Measurements from ENCODE around the gene CNKSR3.

Gene CNKSR3

GRCh38 chr6:154502553-154502952 lies 7.9 kb downstream of the CNKSR3 start:
- no peak for DNase-seq (ENCODE audit: low spot score)

GRCh38 chr6:154501578-154501868 lies 9.0 kb downstream of the CNKSR3 start:
- no peak for DNase-seq (ENCODE audit: low spot score)

- DNase-seq (ENCODE audit: low spot score), result no peak
Observed at GRCh38 chr6:154500769-154501577, 9.5 kb downstream of the CNKSR3 start.

- no peak for DNase-seq (ENCODE audit: low spot score)
Observed at GRCh38 chr6:154499855-154500589, 10.5 kb downstream of the CNKSR3 start.

GRCh38 chr6:154498340-154498934 lies 12.0 kb downstream of the CNKSR3 start:
- DNase-seq (ENCODE audit: low spot score), result no peak

GRCh38 chr6:154496793-154497517 lies 13.5 kb downstream of the CNKSR3 start:
- no peak for DNase-seq (ENCODE audit: low spot score)

GRCh38 chr6:154496186-154496585 lies 14.3 kb downstream of the CNKSR3 start:
- DNase-seq (ENCODE audit: low spot score), result no peak

- DNase-seq (ENCODE audit: low spot score), result no peak
Observed at GRCh38 chr6:154494592-154495311, 15.7 kb downstream of the CNKSR3 start.

- no peak for DNase-seq (ENCODE audit: low spot score)
Observed at GRCh38 chr6:154491567-154492470, 18.7 kb downstream of the CNKSR3 start.

- no peak for DNase-seq (ENCODE audit: low spot score)
Observed at GRCh38 chr6:154489822-154490221, 20.7 kb downstream of the CNKSR3 start.

- DNase-seq (ENCODE audit: low spot score), result no peak
Observed at GRCh38 chr6:154488802-154489437, 21.6 kb downstream of the CNKSR3 start.

- DNase-seq (ENCODE audit: low spot score), result no peak
Observed at GRCh38 chr6:154488248-154488593, 22.3 kb downstream of the CNKSR3 start.

GRCh38 chr6:154487367-154488247 lies 22.9 kb downstream of the CNKSR3 start:
- no peak for DNase-seq (ENCODE audit: low spot score)

GRCh38 chr6:154485815-154486214 lies 24.7 kb downstream of the CNKSR3 start:
- DNase-seq (ENCODE audit: low spot score), result no peak

- DNase-seq (ENCODE audit: low spot score), result no peak
Observed at GRCh38 chr6:154484942-154485341, 25.5 kb downstream of the CNKSR3 start.

- no peak for DNase-seq (ENCODE audit: low spot score)
Observed at GRCh38 chr6:154482858-154483257, 27.6 kb downstream of the CNKSR3 start.

GRCh38 chr6:154481521-154482013 lies 28.9 kb downstream of the CNKSR3 start:
- DNase-seq (ENCODE audit: low spot score), result no peak

- no peak for DNase-seq (ENCODE audit: low spot score)
Observed at GRCh38 chr6:154479771-154480639, 30.5 kb downstream of the CNKSR3 start.
